Activated naive CD4-positive, alpha-beta T cell (primary cell): ENCODE measurements around the gene TRIM65.
"Not testable (repeated sequence)": the region's sequence is repeated elsewhere in the genome, so short reads cannot be mapped to it uniquely, and the experiment has no call there.

Experiments used
- DNase-seq, 4 experiments: peaks; one replicate each; lab custom pipeline; 2025; lab: John Stamatoyannopoulos, UW

Gene TRIM65

DNA sequence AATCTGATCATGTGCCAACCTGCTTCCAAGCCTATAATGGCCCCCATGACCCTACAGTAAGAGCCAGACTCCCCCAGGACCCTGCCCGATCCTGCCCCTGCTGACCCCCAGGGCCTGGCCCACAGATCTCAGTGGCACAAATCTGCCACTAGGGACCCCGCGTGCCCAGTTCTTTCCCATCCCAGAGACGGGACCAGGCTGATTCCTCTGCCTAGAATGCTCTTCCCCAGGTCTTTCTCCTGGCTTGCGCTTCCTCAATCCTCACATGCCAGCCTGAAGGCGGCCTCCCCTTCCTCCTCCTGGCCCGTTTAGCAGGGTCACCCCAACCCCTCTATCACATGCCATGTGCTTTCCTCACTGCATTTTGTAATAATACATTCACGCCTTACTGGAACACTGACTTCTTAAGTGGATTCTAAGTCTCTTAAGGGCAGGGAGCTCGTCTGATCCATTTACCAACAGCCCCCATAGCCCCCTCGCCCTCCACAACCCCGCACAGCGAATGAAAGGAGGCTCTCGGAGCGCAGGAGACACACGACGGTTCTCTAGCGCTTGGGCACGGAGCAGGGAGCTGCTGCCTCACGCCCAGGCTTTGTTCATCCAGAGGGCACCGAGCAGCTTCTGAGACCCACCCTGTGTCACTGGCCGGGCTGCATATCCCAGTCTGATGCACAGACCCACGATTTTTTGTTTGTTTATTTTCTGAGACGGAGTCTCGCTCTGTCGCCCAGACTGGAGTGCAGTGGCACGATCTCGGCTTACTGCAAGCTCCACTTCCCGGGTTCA, 1.2 kb downstream of the TRIM65 start:
- DNase-seq, result no peak

- DNase-seq, result no peak
These were observed 2.6 kb downstream of the TRIM65 start for GRCh38 chr17:75894049-75894733.

DNA sequence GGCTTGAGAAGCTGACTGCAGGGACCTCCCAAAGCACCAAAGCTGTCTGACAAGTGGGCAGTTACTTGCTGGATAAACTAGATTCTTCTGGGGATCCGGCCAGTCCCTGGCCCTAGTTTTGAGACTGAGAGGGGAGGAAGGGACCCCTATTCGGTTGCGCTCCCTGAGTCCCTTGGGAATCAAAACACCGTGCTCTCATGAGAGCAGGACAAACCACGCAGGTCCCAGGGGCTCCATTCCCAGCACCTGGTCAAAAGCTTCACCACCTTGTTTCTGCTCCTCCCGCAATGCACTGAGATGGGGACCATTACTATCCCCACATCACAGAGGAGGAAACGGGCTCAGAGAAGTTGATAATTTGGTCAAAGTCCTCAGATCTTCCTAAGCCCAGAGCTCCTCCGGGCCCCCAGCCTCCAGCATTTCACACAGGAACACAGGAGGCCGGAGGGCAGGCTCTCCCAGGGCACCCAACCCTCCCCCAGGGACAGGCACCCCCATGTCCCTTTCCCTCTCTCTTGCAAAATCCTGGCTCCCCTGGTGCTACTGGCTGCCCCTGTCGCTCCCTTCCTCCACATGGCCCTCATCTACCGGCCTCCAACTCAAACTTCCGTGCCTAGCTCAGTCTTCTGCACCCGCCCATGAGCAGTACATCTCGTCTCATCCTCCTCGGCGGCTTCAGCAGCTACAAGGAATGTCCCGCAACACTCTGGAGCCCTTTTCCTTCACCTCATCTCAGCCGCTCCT, 3.3 kb downstream of the TRIM65 start:
- no peak for DNase-seq

DNA sequence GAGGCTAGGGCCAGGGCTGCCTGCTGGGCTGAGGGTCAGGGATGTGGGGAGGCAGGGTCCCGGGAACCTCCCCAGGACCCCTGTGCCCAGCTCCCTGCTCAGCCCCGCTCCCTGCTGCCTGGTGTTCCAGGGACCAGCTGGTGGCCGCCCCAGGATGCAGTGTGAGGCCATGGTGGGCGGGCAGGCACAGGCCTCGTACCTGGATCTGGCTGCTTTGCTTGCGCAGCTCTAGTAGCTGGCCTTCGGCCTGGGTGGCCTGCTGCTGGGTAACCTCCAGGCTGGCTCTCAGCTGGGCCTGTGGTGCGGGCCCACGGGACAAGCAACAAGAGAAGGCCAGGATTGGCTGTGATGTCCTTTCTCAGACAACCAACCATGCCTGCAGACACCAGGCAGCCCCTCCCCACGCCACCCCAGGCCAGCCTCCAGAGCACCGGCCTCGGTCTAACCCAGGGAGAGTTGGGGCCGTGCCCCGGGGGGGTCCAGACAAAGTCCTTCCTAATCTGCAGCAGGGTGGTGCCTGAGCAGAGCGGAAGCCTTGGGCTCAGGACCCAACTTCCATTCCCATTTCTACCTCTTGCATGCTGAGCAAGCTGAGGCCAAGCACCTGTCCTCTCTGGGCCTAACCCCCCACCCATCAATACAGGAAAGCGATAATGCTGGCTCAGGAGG, 4.1 kb downstream of the TRIM65 start:
- no peak for DNase-seq

DNA sequence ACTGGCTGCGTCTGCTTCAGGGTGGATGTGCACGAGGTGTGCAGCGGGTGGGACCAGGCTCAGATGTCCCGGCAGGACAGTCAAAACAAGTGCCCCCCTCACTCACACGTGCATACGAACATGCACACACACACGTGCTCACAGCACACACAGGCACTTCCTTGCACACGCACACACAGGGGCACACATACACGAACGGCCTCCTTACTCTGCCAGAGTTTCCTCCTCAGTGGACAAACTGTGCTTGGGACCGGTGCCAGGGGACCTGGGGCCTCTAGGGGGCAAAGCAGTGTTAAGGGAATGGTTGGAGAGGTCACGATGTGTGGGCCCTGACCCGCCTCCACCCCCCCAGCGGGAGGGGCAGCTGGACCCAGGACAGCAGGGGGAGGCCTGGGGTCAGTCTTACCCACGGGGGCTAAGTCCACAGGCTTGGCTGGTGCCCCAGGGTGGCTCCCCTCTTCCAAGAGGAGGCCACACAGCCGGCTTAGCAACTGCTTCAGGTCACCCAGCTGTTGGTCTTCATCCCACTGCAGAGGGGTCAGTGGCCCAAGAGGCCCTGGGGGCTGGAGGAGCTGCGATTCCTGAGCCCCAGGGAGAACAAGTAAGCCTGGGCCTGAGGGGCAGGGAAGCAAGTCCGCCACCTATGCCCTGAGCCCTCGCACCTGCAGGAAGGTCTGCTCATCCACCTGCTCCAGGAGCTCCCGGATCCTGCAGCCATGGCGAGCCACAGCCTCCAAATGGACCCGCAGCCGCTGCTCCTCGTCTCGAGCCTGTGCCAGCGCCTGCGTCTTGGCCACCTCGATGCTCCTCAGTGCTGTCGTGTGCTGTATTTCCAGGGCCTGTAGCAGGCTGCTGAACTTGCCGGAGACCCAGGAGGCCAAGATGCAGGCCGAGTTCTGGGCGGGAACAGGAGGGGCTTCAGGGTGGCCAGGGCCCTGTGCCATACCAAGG, 4.9 kb downstream of the TRIM65 start:
- DNase-seq, result no peak

DNA sequence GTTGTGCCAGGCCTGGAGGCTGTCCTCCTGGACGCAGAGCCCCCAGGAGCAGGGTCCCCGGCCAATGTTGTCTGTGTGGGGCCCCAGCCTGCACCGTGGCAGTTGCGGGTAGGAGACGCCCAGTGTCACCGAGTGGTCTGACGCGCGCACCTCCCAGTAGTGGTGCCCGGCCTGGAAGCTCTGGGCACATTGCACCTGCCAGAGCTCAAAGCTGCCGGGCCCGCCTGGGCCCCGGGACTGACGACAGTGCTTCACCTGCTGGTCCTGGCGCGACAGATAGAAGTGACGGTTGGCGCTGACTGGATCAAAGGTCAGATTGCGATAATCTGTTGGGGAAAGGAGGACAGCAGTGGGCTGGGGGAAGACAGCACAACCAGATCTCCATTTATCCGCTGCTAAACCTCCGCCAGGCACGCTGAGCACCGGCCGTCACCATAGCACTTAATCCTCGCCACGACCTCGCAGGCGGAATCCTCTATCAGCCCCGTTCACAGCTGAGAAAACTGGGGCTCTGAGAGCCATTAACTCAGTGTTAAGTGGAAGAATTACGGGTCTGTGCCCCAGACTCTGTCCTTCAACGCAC, 5.6 kb downstream of the TRIM65 start:
- no peak for DNase-seq

- DNase-seq, result no peak
These were observed 7.3 kb downstream of the TRIM65 start for GRCh38 chr17:75889454-75889853.

GRCh38 chr17:75888484-75888883, 8.3 kb downstream of the TRIM65 start:
- DNase-seq, result no peak

GRCh38 chr17:75885860-75886259, 10.9 kb downstream of the TRIM65 start:
- DNase-seq, result not testable (repeated sequence)

GRCh38 chr17:75885431-75885830, 11.3 kb downstream of the TRIM65 start:
- no peak for DNase-seq

DNA sequence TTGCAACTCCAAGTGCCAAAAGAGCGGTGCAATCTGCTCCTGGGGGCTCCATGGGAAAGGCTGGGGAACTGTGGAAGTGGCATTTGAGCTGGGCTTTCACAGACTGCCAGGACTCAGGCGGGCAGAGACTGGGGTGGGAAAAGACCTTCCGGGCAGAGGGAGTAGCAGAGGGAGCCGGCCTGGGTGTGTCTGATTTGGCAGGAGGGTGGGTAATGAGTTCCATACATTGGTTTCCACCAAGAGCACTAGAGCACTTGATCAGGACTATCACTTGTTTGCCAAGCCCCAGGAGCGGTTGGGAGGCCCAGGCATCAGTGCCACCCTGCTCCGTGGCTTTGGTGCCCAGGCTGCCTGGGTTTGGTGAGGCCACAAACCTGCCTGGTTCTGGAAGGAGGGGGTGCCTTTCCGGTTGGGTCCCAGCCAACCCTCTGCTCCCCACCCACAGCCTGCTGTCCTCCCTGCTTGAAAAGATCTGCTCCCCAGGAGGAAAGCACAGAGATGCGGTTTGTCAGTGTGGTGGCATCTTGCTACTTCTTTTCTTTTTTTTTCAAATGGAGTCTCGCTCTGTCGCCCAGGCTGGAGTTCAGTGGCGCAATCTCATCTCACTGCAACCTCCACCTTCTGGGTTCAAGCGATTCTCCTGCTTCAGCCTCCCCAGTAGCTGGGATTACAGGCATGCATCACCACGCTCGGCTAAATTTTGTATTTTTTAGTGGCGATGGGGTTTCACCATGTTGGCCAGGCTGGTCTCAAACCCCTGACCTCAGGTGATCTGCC, 14.9 kb downstream of the TRIM65 start:
- DNase-seq, result no peak

- no peak for DNase-seq
These were observed 16.5 kb downstream of the TRIM65 start for GRCh38 chr17:75880266-75880665.

DNA sequence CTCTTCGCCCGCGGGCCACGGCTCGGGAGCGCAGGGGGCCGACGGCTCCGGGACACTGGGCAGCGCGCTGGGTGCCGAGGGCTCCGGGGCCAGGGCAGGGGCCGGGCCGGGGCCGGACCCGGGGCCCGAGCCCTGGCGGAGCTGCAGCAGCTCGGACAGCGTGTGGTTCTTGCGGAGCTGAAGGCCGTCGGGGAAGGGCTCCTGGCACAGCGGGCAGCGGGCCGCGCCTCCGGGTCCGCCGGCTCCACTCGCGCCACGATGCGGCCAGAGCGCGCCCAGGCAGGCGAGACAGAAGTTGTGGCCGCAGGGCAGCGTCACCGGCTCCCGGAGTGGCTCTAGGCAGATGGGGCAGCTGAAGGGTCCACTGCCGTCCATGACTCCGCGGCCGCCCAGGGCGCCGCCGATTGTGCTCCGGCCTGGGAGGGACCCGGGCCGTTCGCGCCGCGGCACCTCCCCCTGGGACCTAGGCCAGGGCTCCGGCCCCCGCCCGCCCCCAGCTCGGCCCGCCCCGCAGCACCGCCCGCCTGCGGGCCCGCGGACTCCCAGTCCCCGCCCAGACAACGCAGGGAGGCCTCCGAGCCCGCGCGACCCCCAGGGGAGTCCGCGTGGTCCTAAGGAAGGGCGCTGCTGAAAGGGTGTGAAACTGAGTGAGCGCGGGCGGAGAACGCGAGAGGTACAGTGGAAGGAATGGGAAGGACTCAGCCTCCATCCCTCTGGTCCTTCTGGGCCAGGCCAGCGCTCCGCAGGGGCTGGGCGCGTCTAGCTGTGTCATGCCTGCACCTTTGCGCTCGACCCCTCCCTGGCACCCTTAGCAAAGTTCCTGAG, 18.4 kb downstream of the TRIM65 start, which contains the start of gene TRIM47:
TSS of gene TRIM47 (minus strand) at position 408 of the 825 bp plus-strand sequence. CDS start at position 375, 33 bp downstream.
- DNase-seq, result no peak

- peak; percentile 27 to 69 (median 36) for DNase-seq
These were observed 19.0 kb downstream of the TRIM65 start for GRCh38 chr17:75877752-75878173.

DNA sequence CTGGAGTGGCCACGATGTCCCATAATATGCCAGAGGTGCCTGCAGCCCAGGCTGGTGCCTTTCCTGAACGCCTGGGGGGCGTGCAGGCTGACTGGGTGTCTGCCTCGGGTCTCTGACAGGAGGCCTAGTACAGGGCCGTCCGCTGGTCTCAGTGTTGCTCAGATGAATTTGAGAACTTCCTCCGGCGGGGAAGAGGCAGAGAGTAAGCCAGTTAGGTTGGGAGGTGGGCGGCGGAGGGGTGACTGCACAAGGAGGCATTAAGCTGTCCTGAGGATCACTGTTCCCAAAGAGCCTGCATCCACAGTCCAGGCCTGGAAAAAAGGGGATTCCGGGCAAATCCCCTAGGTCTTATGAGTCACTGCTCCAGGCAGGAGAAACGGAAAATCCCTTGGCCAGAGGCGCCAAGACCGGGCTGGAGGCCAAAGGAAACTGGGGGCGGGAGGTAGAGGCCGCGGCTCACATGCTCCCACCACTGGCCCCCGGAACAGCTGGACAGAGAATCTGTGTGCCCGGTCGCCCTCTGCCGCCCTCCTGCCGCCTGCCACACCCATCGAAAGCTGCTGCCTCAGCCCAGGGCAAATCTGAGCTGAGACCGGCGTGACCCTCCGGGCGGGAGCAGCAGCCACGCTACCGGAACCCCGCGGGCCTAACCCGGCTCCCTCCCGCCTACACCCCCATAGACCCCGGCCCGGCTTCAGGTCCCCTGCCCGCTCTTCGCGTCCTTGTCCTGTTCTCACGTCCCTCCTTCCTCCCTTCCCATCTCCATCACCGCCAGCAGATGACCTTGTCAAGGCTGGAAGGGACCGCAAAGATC, 19.6 kb downstream of the TRIM65 start:
- DNase-seq, result peak in 1 of 4 experiments; percentile 30

DNA sequence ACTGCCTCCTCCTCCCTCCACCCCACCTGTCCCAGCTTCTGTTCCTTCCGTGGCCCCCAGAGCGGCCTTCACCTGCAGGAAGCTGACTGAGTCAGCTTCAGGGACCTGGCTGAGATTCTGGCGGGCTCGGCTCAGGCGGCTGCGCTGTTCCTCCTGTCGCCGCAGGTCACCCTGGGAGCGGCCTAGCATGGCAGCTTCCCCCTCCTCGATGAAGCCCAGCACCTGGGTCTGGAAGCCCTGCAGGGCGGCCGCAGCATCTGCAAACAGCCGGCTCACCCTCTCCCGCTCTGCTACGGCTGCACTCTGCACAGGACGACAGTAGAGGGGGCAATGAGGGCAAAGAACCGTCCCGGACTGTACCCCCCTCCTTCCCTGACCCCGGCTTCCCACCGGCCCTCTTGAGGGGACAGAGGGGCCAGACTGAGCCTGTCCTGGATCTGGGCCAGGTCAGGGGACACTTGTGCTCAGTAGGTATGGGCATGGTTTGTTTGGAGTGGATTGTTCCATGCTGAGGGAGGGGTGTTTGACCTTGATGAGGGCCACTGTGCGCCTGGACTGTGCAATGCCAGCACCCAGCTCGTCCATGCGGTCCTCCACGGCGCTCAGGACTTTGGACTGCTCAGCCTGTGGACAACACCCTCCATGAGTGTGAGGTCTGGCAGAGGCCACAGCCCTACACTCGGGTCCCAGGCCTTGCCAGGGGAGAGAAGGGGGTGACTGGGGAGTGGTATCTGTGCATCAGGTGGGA, 20.4 kb downstream of the TRIM65 start:
- peak in 2 of 4 experiments; percentile 56 to 67 for DNase-seq

- no peak for DNase-seq
These were observed 20.9 kb downstream of the TRIM65 start for GRCh38 chr17:75875940-75876189.
